IPS-15b (cell line): ENCODE data around the gene DPP8.
"Not testable (repeated sequence)": the region's sequence is repeated elsewhere in the genome, so short reads cannot be mapped to it uniquely, and the experiment has no call there.

Source experiments
- H3K27me3 ChIP-seq: one replicate; pipeline ENCODE4 v1.6.1; 2013; ENCODE audit warnings: low read length; ENCODE audit not compliant: control insufficient read depth, insufficient read depth
- H3K36me3 ChIP-seq: one replicate; pipeline ENCODE4 v1.6.1; 2013; ENCODE audit warnings: low read length; ENCODE audit not compliant: control insufficient read depth, insufficient read depth
- H3K4me1 ChIP-seq: one replicate; pipeline ENCODE4 v1.6.1; 2013; ENCODE audit warnings: mild to moderate bottlenecking, low read length; ENCODE audit not compliant: control insufficient read depth, insufficient read depth
- H3K4me3 ChIP-seq: one replicate; pipeline ENCODE4 v1.5.1; 2013; ENCODE audit warnings: low read depth, low read length
- H3K9ac ChIP-seq: one replicate; pipeline ENCODE4 v1.6.1; 2013; ENCODE audit warnings: low read depth, mild to moderate bottlenecking, low read length
- H3K9me3 ChIP-seq: one replicate; pipeline ENCODE4 v1.6.1; 2013; ENCODE audit warnings: mild to moderate bottlenecking, low read length; ENCODE audit not compliant: control insufficient read depth, insufficient read depth

DPP8 gene

DNA sequence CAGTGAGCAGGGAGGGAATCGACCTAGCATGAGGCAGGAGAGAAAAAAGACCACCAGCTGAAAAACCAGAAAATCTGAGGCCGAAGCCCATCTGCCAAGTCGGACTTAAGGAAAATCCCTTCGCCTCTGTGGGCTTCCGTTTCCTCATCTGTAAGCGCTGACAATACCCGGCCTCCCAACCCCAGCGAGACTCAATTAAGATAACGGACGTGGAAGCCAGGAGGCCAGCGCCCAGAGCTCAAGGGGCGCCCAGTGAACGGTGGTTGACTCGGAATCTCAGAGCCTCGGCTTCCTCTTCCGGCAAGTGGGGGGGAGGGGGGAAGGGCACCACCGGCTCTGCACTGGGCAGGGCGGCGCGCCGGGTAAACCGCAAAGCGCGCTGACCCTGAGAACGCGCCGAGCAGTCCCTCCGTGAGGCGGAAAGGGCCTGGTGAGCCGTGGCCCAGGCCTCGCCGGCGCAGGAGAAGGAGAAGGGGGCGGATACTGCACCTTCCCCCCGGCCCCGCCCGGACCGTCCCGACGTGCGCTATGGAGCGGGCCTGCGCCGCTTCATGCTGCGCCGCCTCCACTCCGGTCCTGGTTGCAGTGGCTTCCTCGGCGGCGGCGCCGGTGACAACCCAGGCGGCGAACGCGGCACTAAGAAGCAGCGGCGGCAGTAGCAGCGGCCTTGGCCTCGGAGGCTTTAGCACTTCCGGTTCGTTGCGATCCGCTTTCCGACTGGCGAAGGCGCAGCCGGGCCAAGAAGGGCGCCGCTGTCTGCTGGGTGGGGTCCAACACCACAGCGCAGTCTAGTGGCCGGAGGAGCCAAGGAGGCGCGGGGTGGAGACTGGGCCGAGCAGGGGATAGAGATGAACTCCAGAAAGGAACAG, at the start of gene DPP8:
Gene DPP8 (minus strand): TSS at position 693 of the 869 bp plus-strand sequence. CDS start 5,136 bp downstream, outside the sequence.
- Histone ChIP-seq H3K36me3 (no peaks in the 10 kb centered on the region), H3K4me3 (peak within 1 kb of the TSS; percentile 97)

DNA sequence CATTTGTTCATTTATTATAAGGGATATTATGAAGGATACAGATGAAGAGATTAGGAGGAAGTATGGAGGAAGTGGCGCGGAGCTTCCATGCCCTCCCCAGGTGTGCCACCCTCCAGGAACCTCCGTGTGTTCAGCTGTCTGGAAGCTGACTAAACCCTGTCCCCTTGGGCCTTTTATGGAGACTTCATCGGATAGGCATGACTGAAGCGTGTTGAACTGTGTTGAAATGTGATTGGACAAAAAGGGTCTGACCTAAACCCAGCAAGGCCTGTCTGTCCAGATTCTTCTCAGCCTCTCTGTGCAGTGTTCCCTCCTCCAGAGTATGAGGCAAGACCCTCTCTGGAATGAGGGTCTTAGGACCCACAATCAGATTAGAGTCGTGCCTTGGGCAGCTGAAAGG, 44.4 kb upstream of the DPP8 start:
- H3K9ac ChIP-seq, result no peak overlapping the region
- no peaks in the 10 kb centered on the region for H3K4me1 ChIP-seq
- peaks cover 20% of the 10 kb centered on the region for H3K36me3 ChIP-seq
- H3K9me3 ChIP-seq, result peaks cover 3% of the 10 kb centered on the region
- H3K27me3 ChIP-seq, result no peaks in the 10 kb centered on the region
- no peak overlapping the region for H3K4me3 ChIP-seq

More for the DNA sequence above, at the start of gene DPP8:
- Histone ChIP-seq H3K9me3 (no peaks in the 10 kb centered on the region), H3K9ac (peak within 1 kb of the TSS; percentile 96), H3K4me1 (peaks cover 7% of the 10 kb centered on the region), H3K27me3 (no peaks in the 10 kb centered on the region)

DNA sequence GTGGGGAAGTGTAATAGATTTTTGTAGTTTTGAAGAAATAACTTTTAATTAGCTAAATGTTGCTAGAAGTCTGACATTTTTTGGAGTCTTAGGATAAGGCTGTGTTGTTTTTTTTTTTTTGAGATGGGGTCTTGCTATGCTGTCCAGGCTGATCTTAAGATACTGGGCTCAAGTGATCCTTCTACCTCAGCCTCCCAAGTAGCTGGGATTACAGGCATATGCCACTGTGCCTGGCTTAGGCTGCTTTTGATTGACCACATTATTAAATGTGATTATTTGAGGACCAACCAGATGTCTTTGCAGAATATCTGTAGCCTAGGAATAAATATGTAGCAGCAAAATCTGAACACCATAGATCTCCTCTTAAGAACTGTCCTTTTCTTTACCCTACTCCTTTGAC, 42.5 kb upstream of the DPP8 start:
- no peaks in the 10 kb centered on the region for H3K27me3 ChIP-seq
- peaks cover 28% of the 10 kb centered on the region for H3K36me3 ChIP-seq
- H3K4me3 ChIP-seq, result no peak overlapping the region
- H3K9me3 ChIP-seq, result no peaks in the 10 kb centered on the region
- H3K9ac ChIP-seq, result no peak overlapping the region
- H3K4me1 ChIP-seq, result no peaks in the 10 kb centered on the region

DNA sequence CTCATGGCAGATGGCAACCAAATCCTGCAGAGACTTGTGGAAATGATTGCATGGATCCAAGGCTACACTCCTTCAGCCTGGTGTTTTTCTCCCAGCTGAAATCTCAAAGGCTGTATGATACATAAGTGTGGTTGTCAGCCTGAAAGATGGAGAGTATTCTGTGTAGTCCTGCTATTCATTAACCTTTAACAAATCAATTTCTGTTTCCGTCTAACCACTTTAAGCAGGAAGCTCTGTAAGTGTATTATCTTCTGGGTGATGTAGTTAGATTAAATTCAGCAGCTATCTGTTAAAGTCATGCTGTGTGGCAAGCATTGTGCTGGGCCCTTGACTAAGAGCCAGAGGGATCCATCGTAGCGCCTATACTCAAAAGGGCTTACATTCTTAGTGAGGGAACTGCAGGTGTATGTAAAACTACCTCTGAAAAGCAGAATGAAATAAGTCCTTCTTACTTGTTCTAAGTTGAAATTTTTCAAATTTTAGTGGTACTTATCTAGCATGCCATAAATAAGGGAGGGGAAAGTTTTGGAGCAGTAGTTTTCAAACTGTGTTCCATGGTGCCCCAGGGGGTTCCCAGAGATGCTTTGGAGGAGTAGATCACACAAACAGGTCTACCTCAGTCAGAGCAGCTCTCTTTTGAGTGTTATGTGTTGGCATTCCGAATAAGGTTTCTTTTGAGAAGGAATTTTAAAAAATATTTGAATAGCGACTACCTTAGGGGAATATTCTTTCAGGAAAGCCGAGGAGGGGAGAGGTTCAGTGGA, 41.7 kb upstream of the DPP8 start:
- Histone ChIP-seq H3K4me1 (no peaks in the 10 kb centered on the region), H3K36me3 (peaks cover 21% of the 10 kb centered on the region), H3K9me3 (no peaks in the 10 kb centered on the region), H3K27me3 (no peaks in the 10 kb centered on the region), H3K9ac (no peak overlapping the region), H3K4me3 (no peak overlapping the region)

DNA sequence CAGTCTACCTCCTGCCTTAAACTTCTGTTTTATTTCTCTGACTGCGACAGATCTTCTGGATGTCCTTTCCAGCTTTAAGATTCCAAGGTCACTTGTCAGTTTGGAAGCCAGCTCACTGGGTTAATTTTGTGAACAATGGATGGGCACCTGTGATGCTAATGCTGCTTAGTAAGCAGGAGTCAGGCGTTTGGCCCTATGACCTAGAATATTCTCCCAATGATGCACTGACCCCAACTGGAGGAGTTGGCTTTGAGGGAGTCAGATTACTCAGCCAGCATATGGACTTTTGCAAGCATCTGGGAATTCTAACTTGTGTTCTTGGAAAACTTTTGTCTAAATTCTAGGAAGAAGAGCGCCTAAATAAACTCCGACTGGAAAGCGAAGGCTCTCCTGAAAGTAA, 40.8 kb upstream of the DPP8 start:
- Histone ChIP-seq H3K4me3 (no peak overlapping the region), H3K4me1 (no peaks in the 10 kb centered on the region), H3K9me3 (no peaks in the 10 kb centered on the region), H3K27me3 (no peaks in the 10 kb centered on the region), H3K36me3 (peaks cover 14% of the 10 kb centered on the region), H3K9ac (no peak overlapping the region)

DNA sequence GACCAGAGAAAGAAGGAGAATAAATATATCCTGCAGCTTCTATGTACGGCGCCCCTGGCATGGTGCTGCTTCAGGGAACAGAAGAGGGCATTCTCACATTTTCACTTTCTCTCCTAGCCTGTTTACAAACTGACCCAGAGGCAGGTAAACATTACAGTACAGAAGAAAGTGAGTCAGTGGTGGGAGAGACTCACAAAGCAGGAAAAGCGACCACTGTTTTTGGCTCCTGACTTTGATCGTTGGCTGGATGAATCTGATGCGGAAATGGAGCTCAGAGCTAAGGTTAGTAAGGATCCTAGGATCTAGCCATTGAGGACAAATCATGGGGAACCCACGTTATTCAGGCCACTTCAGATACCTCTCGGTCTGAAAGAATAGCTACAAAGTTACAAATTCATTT, 39.1 kb upstream of the DPP8 start:
- Histone ChIP-seq H3K4me1 (no peaks in the 10 kb centered on the region), H3K27me3 (no peaks in the 10 kb centered on the region), H3K4me3 (no peak overlapping the region), H3K9ac (no peak overlapping the region), H3K36me3 (peaks cover 14% of the 10 kb centered on the region), H3K9me3 (no peaks in the 10 kb centered on the region)

DNA sequence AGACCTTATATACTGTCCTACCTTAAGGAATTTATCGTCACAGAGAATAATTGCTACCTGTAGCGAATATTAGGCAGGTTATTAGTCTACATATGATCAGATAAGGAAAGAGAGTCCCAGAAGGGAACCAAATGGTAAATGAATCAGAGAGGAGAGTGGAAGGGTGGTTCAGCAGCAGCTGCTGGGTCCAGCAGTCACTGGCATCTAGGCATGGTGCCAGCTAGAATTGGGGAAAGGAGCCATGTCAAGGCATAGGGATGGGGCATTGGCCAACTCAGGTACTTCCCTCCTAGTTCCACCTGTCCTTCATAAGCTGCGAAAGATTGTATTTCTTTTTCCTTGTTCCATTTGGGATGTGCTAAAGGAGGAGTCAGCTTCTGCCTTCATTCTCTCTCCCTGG, 36.2 kb upstream of the DPP8 start:
- Histone ChIP-seq H3K4me3 (no peak overlapping the region), H3K4me1 (peaks cover 6% of the 10 kb centered on the region), H3K27me3 (no peaks in the 10 kb centered on the region), H3K9ac (no peak overlapping the region), H3K36me3 (peaks cover 9% of the 10 kb centered on the region), H3K9me3 (no peaks in the 10 kb centered on the region)

DNA sequence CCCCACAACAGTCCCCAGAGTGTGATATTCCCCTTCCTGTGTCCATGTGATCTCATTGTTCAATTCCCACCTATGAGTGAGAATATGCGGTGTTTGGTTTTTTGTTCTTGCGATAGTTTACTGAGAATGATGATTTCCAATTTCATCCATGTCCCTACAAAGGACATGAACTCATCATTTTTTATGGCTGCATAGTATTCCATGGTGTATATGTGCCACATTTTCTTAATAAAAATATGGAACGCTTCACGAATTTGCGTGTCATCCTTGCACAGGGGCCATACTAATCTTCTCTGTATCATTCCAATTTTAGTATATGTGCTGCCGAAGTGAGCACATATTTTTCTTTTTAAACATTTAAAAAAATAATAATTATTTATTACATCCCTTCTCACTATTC, 35.4 kb upstream of the DPP8 start:
- H3K36me3 ChIP-seq, H3K27me3 ChIP-seq, H3K4me3 ChIP-seq, H3K9ac ChIP-seq, H3K4me1 ChIP-seq, H3K9me3 ChIP-seq: not testable (repeated sequence)

DNA sequence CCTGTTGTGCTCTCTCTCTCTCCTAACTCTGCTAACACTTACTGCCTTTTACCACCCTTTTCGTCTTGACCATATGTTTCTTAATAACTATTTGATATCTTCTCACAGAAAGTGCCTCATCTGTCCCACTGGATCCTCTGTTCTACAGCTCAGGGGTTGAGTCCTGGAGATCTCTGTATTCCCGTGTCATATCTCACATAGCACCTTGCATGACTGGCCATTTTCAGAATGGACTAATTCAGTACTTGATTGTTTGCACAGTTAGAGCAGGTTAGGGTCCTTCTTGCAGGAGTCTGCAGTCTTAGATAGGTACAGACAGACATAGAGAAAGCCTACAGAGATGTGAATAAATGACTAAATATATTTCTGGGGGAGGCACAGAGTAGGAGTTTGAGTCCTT, 33.7 kb upstream of the DPP8 start:
- Histone ChIP-seq H3K4me1 (peaks cover 6% of the 10 kb centered on the region), H3K9ac (no peak overlapping the region), H3K4me3 (no peak overlapping the region), H3K36me3 (peaks cover 6% of the 10 kb centered on the region), H3K9me3 (no peaks in the 10 kb centered on the region), H3K27me3 (no peaks in the 10 kb centered on the region)

DNA sequence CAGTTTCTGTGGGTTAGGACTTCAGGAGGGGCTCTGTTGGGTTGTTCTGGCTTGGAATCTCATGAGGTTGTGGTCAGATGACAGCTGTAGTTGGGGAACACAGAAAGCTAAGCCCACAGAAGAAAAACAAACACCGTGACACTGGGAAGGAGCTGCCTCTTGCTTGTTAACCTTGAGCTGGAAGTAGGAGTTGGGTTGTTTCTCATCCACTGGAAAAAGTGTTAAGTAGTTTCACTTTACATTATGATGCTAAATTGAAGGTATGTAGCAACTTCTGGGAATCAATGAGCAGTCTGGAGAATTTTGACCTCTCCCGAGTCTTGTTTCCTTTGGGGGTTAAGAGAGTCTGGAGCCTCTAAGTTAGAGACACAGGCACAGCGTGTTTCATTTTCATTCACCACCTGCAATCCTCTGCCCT, 33.2 kb upstream of the DPP8 start:
- Histone ChIP-seq H3K4me1 (peaks cover 6% of the 10 kb centered on the region), H3K4me3 (no peak overlapping the region), H3K9me3 (no peaks in the 10 kb centered on the region), H3K36me3 (peaks cover 6% of the 10 kb centered on the region), H3K27me3 (no peaks in the 10 kb centered on the region), H3K9ac (no peak overlapping the region)

DNA sequence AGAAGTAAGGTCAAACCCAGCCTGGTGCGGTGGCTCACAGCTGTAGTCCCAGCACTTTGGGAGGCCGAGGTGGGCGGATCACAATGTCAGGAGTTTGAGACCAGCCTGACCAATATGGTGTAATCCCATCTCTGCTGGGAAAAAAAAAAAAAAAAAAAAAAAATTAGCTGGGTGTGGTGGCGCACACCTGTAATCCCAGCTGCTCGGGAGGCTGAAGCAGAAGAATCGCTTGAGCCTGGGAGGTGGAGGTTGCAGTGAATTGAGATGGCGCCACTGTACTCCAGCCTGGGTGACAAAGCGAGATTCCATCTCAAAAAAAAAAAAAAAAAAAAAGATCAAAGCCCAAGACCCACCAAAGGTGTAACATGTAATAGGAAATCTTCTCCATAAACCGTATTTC, 31.8 kb upstream of the DPP8 start:
- not testable (repeated sequence) for H3K27me3 ChIP-seq, H3K4me1 ChIP-seq, H3K9ac ChIP-seq, H3K4me3 ChIP-seq, H3K36me3 ChIP-seq, H3K9me3 ChIP-seq

DNA sequence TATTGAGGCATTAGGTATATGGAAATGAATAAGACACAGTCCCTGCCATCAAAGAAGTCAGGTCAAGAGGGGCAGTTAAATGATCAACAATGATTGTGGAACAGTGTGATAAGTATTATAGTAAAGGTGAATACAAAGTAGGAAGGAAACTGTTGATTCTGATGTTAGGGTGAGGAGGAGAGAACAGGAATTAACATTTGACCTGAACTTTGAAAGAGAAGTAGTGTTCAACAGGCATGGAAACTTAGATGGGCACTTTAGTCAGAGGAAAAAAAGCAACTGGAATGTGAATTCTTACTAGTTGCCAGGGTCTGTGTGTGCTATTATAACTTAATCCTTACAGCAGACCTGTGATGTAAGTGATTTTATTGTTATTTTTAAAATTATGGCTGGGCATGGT, 30.4 kb upstream of the DPP8 start:
- Histone ChIP-seq H3K4me1 (peaks cover 6% of the 10 kb centered on the region), H3K27me3 (no peaks in the 10 kb centered on the region), H3K4me3 (no peak overlapping the region), H3K36me3 (no peaks in the 10 kb centered on the region), H3K9ac (no peak overlapping the region), H3K9me3 (no peaks in the 10 kb centered on the region)
